Measurements from ENCODE around the gene TEX13D. TPM values are rescaled to one million over a fixed set of nuclear protein-coding genes. Genes with fewer than 3 reads are reported as not detected.

TEX13D gene
- total and polyA plus RNA-seq, 2 experiments from 2014 or later: not detected

GRCh38 chrX:124346117-124346876 is 13.8 kb downstream of the TEX13D start, which contains the start of gene SH2D1A (continued):
- TF ChIP-seq CTCF (conservative IDR thresholded peaks at IDR 0.05; ENCODE audit: low read depth in 2 of 2) (no peak), JUNB (IDR thresholded peaks at IDR 0.05; ENCODE audit: unreplicated experiment) (no peak), STAT1 (IDR thresholded peaks at IDR 0.05; ENCODE audit: unreplicated experiment) (no peak), NANOG (IDR thresholded peaks at IDR 0.05; ENCODE audit: borderline replicate concordance) (no peak)
- TF ChIP-seq, protein P1, sequence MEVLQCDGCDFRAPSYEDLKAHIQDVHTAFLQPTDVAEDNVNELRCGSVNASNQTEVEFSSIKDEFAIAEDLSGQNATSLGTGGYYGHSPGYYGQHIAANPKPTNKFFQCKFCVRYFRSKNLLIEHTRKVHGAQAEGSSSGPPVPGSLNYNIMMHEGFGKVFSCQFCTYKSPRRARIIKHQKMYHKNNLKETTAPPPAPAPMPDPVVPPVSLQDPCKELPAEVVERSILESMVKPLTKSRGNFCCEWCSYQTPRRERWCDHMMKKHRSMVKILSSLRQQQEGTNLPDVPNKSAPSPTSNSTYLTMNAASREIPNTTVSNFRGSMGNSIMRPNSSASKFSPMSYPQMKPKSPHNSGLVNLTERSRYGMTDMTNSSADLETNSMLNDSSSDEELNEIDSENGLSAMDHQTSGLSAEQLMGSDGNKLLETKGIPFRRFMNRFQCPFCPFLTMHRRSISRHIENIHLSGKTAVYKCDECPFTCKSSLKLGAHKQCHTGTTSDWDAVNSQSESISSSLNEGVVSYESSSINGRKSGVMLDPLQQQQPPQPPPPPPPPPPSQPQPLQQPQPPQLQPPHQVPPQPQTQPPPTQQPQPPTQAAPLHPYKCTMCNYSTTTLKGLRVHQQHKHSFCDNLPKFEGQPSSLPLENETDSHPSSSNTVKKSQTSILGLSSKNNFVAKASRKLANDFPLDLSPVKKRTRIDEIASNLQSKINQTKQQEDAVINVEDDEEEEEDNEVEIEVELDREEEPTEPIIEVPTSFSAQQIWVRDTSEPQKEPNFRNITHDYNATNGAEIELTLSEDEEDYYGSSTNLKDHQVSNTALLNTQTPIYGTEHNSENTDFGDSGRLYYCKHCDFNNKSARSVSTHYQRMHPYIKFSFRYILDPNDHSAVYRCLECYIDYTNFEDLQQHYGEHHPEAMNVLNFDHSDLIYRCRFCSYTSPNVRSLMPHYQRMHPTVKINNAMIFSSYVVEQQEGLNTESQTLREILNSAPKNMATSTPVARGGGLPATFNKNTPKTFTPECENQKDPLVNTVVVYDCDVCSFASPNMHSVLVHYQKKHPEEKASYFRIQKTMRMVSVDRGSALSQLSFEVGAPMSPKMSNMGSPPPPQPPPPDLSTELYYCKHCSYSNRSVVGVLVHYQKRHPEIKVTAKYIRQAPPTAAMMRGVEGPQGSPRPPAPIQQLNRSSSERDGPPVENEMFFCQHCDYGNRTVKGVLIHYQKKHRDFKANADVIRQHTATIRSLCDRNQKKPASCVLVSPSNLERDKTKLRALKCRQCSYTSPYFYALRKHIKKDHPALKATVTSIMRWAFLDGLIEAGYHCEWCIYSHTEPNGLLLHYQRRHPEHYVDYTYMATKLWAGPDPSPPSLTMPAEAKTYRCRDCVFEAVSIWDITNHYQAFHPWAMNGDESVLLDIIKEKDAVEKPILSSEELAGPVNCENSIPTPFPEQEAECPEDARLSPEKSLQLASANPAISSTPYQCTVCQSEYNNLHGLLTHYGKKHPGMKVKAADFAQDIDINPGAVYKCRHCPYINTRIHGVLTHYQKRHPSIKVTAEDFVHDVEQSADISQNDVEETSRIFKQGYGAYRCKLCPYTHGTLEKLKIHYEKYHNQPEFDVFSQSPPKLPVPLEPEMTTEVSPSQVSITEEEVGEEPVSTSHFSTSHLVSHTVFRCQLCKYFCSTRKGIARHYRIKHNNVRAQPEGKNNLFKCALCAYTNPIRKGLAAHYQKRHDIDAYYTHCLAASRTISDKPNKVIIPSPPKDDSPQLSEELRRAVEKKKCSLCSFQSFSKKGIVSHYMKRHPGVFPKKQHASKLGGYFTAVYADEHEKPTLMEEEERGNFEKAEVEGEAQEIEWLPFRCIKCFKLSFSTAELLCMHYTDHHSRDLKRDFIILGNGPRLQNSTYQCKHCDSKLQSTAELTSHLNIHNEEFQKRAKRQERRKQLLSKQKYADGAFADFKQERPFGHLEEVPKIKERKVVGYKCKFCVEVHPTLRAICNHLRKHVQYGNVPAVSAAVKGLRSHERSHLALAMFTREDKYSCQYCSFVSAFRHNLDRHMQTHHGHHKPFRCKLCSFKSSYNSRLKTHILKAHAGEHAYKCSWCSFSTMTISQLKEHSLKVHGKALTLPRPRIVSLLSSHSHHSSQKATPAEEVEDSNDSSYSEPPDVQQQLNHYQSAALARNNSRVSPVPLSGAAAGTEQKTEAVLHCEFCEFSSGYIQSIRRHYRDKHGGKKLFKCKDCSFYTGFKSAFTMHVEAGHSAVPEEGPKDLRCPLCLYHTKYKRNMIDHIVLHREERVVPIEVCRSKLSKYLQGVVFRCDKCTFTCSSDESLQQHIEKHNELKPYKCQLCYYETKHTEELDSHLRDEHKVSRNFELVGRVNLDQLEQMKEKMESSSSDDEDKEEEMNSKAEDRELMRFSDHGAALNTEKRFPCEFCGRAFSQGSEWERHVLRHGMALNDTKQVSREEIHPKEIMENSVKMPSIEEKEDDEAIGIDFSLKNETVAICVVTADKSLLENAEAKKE (CRISPR knock-in tag; IDR thresholded peaks at IDR 0.05): no peak

GRCh38 chrX:124346877-124347241 is 14.4 kb downstream of the TEX13D start:
- DNase-seq (ENCODE audit: low spot score): no peak
- no peaks in the 10 kb centered on the region for H3K36me3 ChIP-seq (ENCODE audit: insufficient read depth)
- no peaks in the 10 kb centered on the region for H3K79me2 ChIP-seq (replicated peaks; ENCODE audit: insufficient read depth)
- no peaks in the 10 kb centered on the region for H3K36me3 Mint-ChIP-seq (ENCODE audit: low read depth)
- H3K27me3 Mint-ChIP-seq (ENCODE audit: insufficient read depth, low read depth, poor library complexity): no peaks in the 10 kb centered on the region
- no peaks in the 10 kb centered on the region for H3F3A ChIP-seq (replicated peaks; ENCODE audit: low read depth)
- no peak overlapping the region for H3K27ac Mint-ChIP-seq
- H2AFZ ChIP-seq: no peak overlapping the region
- no peak for ATAC-seq
- H3K9me3 Mint-ChIP-seq: no peaks in the 10 kb centered on the region
- H3K27ac ChIP-seq (ENCODE audit: low read depth): no peak overlapping the region
- no peak overlapping the region for H3K4me3 Mint-ChIP-seq
- no peak overlapping the region for H3K4me3 ChIP-seq
- H4K20me1 ChIP-seq (replicated peaks; ENCODE audit: insufficient read depth): no peaks in the 10 kb centered on the region
- H3K9me2 ChIP-seq (ENCODE audit: insufficient read depth): no peaks in the 10 kb centered on the region
- no peaks in the 10 kb centered on the region for H3K4me1 ChIP-seq (ENCODE audit: insufficient read depth)
- H3K27me3 ChIP-seq (ENCODE audit: insufficient read depth): no peaks in the 10 kb centered on the region
- no peak overlapping the region for H3K4me2 ChIP-seq
- H3K4me1 Mint-ChIP-seq: peaks cover 7% of the 10 kb centered on the region; the same call in 2 of the 3 replicates
- TF ChIP-seq, protein P1 (CRISPR knock-in tag; IDR thresholded peaks at IDR 0.05): no peak
- no peak for TF ChIP-seq POLR2AphosphoS5 (IDR thresholded peaks at IDR 0.05; ENCODE audit: low read depth)
- TF ChIP-seq ZNF331 (CRISPR knock-in tag; IDR thresholded peaks at IDR 0.05; ENCODE audit: low read depth): no peak
- TF ChIP-seq STAT1 (IDR thresholded peaks at IDR 0.05; ENCODE audit: unreplicated experiment): no peak
